CD4-positive, alpha-beta T cell treated with Interleukin-6 for 4 hours (primary cell): ENCODE measurements around the gene ACER2.

Experiments
- DNase-seq: peaks from one replicate; pipeline ENCODE4 v3.0.0-alpha.2; 2020; ENCODE audit warnings: mixed read lengths

Gene ACER2

GRCh38 chr9:19490269-19490668 is 81.5 kb downstream of the ACER2 start:
- DNase-seq, result no peak

DNA sequence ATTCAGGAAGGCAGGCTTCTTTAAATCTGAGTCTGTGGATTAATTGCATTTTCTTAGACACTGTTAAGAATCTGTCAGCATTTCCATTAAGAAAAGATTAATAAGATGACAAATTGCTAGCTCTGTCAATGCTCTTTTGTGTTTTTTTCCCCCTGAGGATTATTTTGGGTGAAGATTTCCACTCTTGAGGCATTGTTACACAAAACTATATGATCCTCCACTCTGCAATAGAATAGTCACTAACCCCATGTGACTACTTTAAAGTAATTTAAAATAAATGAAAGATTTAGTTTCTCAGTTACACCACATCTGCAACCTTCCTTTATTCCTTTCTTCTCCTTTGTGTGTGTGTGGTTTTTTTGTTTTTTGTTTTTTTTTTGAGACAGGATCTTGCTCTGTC is 82.0 kb downstream of the ACER2 start:
- no peak for DNase-seq

- no peak for DNase-seq
These were observed 84.0 kb downstream of the ACER2 start for GRCh38 chr9:19492775-19493173.

- DNase-seq, result peak; percentile 45
These were observed 84.5 kb downstream of the ACER2 start for GRCh38 chr9:19493174-19493811.

- no peak for DNase-seq
These were observed 85.1 kb downstream of the ACER2 start for GRCh38 chr9:19493876-19494275.

- DNase-seq, result no peak
These were observed 86.6 kb downstream of the ACER2 start for GRCh38 chr9:19495186-19496028.

GRCh38 chr9:19496321-19497050 is 87.7 kb downstream of the ACER2 start:
- no peak for DNase-seq

GRCh38 chr9:19497276-19497675 is 88.5 kb downstream of the ACER2 start:
- DNase-seq, result no peak

DNA sequence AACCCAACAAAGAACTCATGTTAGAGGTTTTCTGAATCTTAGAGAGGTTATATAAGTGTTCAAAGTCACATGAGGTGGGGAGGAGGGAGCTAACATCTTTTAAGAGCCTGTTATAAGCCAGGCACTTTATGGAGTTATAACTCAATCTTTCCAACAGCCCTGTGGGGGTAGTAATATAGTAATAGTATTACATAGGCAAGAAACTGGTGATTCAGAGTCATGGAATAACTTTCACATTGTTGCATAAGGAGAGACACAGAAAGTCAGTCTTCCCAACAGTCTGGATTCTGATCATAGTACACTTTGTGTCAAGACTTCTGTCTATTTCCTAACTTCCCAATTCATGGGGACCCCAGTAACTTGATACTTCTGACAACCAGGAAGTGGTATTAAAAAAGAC is 89.2 kb downstream of the ACER2 start:
- DNase-seq, result no peak
